Measurements from ENCODE around the gene DLG2.

The DLG2 gene

GRCh38 chr11:83697518-83697917 lies 1929.6 kb downstream of the DLG2 start:
- Histone ChIP-seq H3K79me2 (ENCODE audit: low read length) (no peaks in the 10 kb centered on the region), H3K9me3 (ENCODE audit: insufficient read depth, low read length) (no peaks in the 10 kb centered on the region), H3K27ac (ENCODE audit: low read length) (no peak overlapping the region), H3K4me2 (ENCODE audit: low read length) (no peak overlapping the region), H3K36me3 (replicated peaks; ENCODE audit: low read depth, low read length) (no peaks in the 10 kb centered on the region), H3K4me3 (ENCODE audit: low read length) (no peak overlapping the region), H3K9ac (ENCODE audit: low read length) (no peak overlapping the region), H2AFZ (ENCODE audit: low read depth, low read length) (no peak overlapping the region), H3K27me3 (ENCODE audit: low read depth, low read length) (no peaks in the 10 kb centered on the region), H4K20me1 (ENCODE audit: insufficient read depth, low read length) (no peaks in the 10 kb centered on the region), H3K4me1 (ENCODE audit: low read length) (no peaks in the 10 kb centered on the region)
- TF ChIP-seq EZH2phosphoT487 (IDR thresholded peaks at IDR 0.05; ENCODE audit: low read depth) (no peak), CTCF (IDR thresholded peaks at IDR 0.05; ENCODE audit: low read depth, low read length) (no peak)

- Histone ChIP-seq H3K9me3 (ENCODE audit: insufficient read depth, low read length) (no peaks in the 10 kb centered on the region), H2AFZ (ENCODE audit: low read depth, low read length) (no peak overlapping the region), H4K20me1 (ENCODE audit: insufficient read depth, low read length) (no peaks in the 10 kb centered on the region), H3K79me2 (ENCODE audit: low read length) (no peaks in the 10 kb centered on the region), H3K36me3 (replicated peaks; ENCODE audit: low read depth, low read length) (no peaks in the 10 kb centered on the region), H3K27ac (ENCODE audit: low read length) (no peak overlapping the region), H3K4me2 (ENCODE audit: low read length) (no peak overlapping the region), H3K9ac (ENCODE audit: low read length) (no peak overlapping the region), H3K4me1 (ENCODE audit: low read length) (no peaks in the 10 kb centered on the region), H3K27me3 (ENCODE audit: low read depth, low read length) (no peaks in the 10 kb centered on the region), H3K4me3 (ENCODE audit: low read length) (no peak overlapping the region)
- no peak for TF ChIP-seq CTCF (IDR thresholded peaks at IDR 0.05; ENCODE audit: low read depth, low read length)
- TF ChIP-seq EZH2phosphoT487 (IDR thresholded peaks at IDR 0.05; ENCODE audit: low read depth), result no peak
Observed at GRCh38 chr11:83695046-83695445, 1932.1 kb downstream of the DLG2 start.

GRCh38 chr11:83694191-83694910 lies 1932.8 kb downstream of the DLG2 start:
- no peak overlapping the region for H2AFZ ChIP-seq (ENCODE audit: low read depth, low read length)
- no peaks in the 10 kb centered on the region for H3K79me2 ChIP-seq (ENCODE audit: low read length)
- H3K9ac ChIP-seq (ENCODE audit: low read length), result no peak overlapping the region
- H3K9me3 ChIP-seq (ENCODE audit: insufficient read depth, low read length), result no peaks in the 10 kb centered on the region
- no peaks in the 10 kb centered on the region for H3K27me3 ChIP-seq (ENCODE audit: low read depth, low read length)
- no peaks in the 10 kb centered on the region for H3K4me1 ChIP-seq (ENCODE audit: low read length)
- no peak overlapping the region for H3K27ac ChIP-seq (ENCODE audit: low read length)
- no peak overlapping the region for H3K4me2 ChIP-seq (ENCODE audit: low read length)
- H3K4me3 ChIP-seq (ENCODE audit: low read length), result no peak overlapping the region
- H3K36me3 ChIP-seq (replicated peaks; ENCODE audit: low read depth, low read length), result no peaks in the 10 kb centered on the region
- TF ChIP-seq EZH2phosphoT487 (IDR thresholded peaks at IDR 0.05; ENCODE audit: low read depth), result no peak
- no peak for TF ChIP-seq CTCF (IDR thresholded peaks at IDR 0.05; ENCODE audit: low read depth, low read length)
- H4K20me1 ChIP-seq (ENCODE audit: insufficient read depth, low read length), result no peaks in the 10 kb centered on the region

- no peaks in the 10 kb centered on the region for H3K9me3 ChIP-seq (ENCODE audit: insufficient read depth, low read length)
- H3K27ac ChIP-seq (ENCODE audit: low read length), result no peak overlapping the region
- H3K36me3 ChIP-seq (replicated peaks; ENCODE audit: low read depth, low read length), result no peaks in the 10 kb centered on the region
- no peaks in the 10 kb centered on the region for H4K20me1 ChIP-seq (ENCODE audit: insufficient read depth, low read length)
- TF ChIP-seq EZH2phosphoT487 (IDR thresholded peaks at IDR 0.05; ENCODE audit: low read depth), result no peak
- TF ChIP-seq CTCF (IDR thresholded peaks at IDR 0.05; ENCODE audit: low read depth, low read length), result no peak
- no peak overlapping the region for H3K4me3 ChIP-seq (ENCODE audit: low read length)
- H3K27me3 ChIP-seq (ENCODE audit: low read depth, low read length), result 0 out of 2 replicates have a peak, but pooled peaks cover 5% of the 10 kb centered on the region
- H3K9ac ChIP-seq (ENCODE audit: low read length), result no peak overlapping the region
- H2AFZ ChIP-seq (ENCODE audit: low read depth, low read length), result no peak overlapping the region
- H3K4me1 ChIP-seq (ENCODE audit: low read length), result no peaks in the 10 kb centered on the region
- H3K4me2 ChIP-seq (ENCODE audit: low read length), result no peak overlapping the region
- H3K79me2 ChIP-seq (ENCODE audit: low read length), result no peaks in the 10 kb centered on the region
Observed at GRCh38 chr11:83693306-83693992, 1933.7 kb downstream of the DLG2 start.
